RPMI7951 (cell line): ENCODE results near the gene ALG12. TPM values are rescaled to one million over a fixed set of nuclear protein-coding genes. Genes with fewer than 3 reads are reported as not detected.

Experiments
- DNase-seq: peaks from one replicate; pipeline ENCODE4 v3.0.0-alpha.2; 2012; ENCODE audit warnings: low read depth
- total RNA-seq: library from RNA; depleted of rRNA; stranded (reverse); fragments of >200 nt; shearing (Covaris generic); gene quantifications from 2 replicates; pipeline ENCODE4 v1.2.3, GENCODE V29; 2014

The ALG12 gene
- total RNA-seq, 1 experiment from 2014 or later: 18.7 TPM

DNA sequence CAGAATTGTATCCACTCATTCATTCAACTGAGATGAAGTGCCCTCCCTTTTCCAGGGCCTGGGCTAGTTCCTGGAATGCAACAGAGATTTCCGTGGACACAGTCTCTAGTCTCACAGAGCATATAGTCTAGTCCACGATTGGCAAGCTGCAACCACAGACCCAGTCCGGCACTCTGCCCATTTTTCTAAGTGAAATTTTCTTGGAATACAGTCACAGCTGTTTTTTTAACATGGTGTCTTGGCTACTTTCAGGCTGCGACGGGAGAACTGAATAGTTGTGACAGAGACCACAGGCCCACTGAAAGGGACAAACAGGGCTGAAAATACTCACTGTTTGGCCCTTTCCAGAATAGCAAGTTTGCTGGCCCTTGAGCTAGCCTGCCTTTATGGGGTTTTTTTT lies 29.2 kb downstream of the ALG12 start:
- DNase-seq: no peak

DNA sequence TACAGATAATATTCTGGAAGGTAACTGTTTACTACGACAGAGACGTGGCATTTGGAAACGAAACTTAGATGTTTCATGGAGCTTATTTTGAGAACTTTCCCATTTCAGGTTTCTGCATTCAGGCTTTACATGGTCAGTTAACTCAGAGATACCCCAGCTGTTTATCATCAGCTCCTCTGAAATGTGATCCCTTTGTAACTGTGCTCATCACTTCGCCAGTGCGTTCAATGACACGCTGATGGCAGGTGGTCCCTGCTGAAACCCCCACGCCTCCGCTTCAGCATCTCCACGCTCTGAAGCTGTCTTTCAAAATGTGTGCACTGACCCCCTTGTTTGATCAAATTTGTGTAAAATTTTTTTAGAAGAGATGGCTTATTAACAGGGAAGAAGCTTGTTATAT lies 30.5 kb downstream of the ALG12 start:
- no peak for DNase-seq

DNA sequence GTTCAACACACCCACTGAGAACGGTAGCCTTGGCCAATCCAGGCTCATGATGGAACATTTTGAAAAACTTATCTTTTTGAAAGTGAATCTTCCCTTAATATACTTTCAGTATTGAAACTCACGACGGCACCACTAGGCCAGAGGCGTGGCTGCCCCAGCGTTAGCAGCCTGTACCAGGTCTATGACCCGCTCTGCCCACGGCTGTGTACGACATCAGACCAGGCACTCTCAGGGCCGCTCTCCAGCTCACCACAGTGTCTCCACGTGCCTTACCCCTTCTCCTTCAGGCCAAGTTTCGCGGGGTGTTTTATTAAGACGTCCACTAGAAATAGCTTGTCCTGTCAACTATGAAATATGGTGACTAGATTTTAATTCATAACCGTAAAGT lies 31.2 kb downstream of the ALG12 start:
- no peak for DNase-seq

DNA sequence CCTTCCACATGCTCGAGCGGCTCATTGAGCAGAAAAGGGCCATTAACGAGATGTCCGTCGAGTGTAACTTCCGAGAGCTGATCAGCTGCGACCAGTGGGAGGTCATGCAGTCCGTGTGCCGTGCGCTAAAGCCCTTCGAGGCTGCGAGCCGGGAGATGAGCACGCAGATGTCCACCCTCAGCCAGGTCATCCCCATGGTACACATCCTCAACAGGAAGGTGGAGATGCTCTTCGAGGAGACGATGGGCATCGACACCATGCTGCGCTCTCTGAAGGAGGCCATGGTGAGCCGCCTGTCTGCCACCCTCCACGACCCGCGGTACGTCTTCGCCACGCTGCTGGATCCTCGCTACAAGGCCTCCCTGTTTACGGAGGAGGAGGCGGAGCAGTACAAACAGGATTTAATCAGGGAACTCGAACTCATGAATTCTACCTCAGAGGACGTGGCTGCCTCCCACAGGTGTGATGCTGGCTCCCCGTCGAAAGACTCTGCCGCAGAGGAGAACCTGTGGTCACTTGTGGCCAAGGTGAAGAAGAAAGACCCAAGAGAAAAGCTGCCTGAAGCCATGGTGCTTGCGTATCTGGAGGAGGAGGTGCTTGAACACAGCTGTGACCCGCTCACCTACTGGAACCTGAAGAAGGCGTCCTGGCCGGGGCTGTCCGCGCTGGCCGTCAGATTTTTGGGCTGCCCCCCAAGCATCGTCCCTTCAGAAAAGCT lies 31.7 kb downstream of the ALG12 start:
- DNase-seq: no peak

DNA sequence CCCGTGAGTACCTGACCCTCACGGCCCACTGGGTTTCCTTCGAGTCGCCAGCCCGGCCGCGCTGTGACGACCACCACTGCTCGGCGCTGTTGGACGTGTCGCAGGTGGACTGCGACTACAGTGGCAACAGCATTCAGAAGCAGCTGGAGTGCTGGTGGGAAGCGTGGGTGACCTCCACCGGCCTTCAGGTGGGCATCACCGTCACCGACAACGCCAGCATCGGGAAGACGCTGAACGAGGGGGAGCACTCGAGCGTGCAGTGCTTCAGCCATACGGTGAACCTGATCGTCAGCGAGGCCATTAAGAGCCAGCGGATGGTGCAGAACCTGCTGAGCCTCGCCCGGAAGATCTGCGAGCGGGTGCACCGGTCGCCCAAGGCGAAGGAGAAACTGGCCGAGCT lies 32.4 kb downstream of the ALG12 start:
- DNase-seq: no peak

DNA sequence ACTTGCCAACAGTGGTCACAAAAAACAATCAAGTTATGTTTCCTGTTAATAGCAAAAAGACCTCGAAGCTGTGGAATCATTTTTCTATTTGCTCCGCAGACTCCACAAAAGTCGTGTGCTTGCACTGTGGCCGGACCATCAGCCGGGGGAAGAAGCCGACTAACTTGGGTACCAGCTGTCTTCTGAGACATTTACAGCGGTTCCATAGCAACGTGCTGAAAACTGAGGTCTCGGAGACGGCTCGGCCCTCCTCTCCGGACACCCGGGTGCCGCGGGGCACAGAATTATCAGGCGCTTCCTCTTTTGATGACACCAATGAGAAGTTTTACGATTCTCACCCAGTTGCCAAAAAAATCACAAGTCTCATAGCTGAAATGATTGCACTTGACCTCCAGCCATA lies 33.0 kb downstream of the ALG12 start:
- DNase-seq: no peak

DNA sequence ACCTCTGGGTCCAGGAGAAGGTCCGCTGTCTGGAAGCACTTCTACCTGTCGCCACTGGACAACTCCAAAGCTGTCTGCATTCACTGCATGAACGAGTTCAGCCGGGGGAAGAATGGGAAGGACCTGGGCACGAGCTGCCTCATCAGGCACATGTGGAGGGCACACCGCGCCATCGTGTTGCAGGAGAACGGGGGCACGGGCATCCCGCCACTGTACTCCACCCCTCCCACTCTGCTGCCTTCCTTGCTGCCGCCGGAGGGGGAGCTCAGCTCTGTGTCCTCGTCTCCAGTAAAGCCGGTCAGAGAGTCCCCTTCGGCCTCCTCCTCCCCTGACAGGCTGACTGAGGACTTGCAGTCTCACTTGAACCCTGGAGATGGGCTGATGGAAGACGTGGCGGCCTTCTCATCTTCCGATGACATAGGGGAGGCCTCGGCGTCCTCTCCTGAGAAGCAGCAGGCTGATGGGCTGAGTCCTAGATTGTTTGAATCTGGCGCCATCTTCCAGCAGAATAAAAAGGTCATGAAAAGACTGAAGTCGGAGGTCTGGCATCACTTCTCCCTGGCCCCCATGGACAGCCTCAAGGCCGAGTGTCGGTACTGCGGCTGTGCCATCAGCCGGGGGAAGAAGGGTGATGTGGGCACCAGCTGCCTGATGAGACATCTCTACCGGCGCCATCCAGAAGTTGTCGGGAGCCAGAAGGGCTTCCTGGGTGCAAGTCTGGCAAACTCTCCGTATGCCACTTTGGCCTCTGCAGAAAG lies 33.6 kb downstream of the ALG12 start:
- no peak for DNase-seq

DNA sequence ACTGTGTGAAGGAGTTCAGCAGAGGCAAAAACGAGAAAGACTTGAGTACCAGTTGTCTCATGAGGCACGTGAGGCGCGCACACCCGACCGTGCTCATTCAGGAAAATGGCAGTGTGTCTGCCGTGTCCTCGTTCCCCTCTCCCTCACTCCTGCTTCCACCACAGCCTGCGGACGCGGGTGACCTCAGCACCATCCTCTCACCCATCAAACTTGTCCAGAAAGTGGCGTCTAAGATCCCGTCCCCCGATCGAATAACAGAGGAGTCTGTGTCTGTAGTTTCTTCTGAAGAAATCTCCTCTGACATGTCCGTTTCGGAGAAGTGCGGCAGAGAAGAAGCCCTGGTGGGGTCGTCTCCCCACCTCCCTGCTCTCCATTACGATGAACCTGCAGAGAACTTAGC lies 34.2 kb downstream of the ALG12 start:
- no peak for DNase-seq

DNA sequence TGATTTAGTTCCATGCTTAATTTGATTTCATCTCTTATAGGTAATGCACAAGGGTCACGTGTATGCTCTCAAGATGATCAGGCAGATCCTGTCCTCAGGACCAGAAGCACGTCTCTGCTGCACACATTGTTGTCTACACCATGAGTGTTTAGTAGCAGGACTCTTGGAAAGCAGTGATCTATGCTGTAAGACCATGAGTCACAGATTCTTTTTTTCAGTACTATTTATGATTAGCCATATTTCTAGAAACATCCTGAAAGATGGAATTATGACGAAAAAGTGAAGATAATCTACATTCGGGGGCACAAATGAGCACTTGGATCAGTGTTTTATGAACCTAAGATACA lies 35.0 kb downstream of the ALG12 start:
- DNase-seq: no peak

DNA sequence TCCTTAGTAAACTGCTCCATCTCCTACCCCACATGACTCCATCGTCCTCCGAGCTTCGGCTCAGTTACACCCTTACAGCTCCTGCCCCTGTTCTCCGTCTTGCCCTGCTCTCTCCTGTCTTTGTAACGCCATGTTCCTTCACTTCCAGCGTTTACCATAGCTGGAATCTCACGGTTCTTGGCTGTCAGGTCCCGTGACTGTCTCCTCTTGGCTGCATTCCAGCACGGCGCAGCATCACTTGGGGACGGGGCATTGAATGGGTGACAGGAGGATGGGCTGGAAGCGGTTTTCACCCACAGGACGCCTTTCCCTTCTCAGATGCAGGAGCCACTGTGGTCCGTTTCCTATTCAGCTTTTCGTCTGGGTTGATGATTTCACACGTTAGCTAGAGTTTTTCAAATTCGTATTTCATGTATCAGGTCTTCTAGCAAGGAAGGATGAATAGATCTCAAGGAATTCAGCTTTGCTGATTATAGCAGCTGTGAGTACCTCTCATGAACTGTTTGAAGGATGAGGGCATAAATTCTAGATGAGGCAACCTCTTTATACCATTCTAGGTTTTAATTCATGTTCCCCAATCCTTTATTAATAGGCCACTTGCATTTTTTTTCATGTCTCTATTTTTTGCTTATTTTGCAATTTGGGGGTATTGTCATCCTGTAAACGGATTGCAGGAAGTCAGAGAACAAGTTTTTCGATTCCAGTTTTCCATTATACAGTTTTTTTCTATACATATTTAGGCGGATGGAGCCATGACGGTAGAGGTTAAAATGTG lies 35.5 kb downstream of the ALG12 start:
- no peak for DNase-seq

DNA sequence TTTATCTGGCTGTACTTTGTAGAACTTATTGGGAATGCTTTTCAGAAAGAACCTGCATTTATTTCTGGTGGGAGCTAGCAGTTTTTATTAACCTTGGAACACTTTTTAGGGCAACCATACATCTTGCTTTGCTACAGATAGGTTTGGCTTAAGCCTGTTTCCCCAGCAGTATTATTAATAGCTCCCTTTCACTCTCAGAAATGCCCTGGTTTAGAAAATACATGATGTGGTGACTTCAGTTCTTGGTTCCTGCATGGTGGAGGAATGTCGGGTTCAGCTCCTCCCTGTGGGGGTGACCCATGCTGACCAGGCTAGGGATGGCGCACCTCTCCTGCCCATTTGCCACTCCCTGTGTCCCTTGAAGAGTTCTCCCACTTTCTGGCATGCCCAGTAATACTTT lies 36.4 kb downstream of the ALG12 start:
- DNase-seq: no peak

DNA sequence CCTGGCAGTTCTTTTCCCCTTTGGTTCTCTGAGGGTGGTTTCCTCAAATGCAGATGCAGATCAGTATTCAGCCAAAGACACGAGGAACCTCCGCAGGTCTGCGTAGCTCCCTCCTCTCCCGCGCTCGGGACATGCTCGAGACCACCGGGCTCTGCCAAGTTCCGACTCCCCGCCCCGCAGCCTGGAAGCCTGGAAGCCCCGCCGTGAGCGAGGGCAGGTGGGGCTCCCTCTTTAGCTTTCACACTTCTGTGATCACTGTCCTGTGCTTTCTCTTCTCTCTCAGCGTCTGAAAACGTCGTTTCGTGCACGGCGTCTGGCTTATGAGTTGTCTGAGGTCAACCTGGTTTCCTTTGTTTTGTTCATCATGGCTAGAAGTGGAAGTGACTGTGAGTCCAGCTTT lies 38.0 kb downstream of the ALG12 start:
- DNase-seq: no peak

DNA sequence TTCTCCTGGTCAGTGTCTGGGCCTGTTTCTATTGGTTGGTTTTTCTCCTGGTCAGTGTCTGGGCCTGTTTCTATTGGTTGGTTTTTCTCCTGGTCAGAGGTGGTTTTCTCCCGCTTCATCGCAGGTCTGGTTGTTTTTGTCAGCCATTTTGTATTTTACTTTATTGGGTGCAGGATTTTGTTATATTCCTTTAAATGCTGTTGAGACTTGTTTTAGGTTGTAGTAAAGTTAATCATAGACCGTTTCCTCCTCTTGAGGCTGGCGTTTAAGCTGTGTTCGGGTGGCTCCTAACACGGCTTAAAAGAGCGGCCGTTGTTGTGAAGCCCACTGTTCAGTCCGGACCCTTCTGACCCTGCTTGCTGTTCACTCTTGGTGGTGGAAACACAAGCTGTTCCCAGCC lies 38.4 kb downstream of the ALG12 start:
- no peak for DNase-seq

DNA sequence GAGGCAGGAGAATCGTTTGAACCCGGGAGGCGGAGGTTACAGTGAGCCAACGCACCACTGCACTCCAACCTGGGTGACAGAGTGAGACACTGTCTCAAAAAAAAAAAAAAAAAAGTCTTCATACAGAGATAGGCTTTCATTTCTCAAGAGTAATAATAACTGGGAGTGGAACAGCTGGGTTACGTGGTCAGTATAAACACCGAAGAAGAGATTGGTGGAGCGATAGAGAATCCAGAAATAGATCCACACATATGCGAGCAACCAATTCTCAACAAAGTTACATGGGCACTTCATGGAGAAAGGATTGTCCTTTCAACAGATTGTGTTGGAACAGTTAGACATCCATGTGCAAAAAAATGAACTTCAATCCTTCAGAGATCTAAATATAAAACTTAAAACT lies 40.0 kb downstream of the ALG12 start:
- DNase-seq: no peak

DNA sequence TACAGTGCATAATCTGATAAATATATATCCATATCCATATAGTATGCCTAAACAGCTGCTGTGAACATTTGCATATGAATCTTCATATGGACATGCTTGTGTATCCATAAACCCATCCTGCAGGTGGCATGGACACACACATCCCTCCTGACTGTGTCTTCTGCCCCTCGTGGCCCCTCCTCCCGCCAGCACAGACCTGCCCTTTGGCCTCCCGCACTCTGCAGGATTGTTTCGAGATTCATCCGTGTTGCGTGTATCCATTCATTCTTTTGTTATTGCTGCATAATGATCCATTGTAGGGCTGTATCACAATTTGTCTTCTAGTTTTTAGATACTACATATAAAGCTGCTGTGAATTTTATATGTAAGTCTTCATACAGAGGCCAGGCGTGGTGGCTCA lies 40.6 kb downstream of the ALG12 start:
- DNase-seq: no peak

DNA sequence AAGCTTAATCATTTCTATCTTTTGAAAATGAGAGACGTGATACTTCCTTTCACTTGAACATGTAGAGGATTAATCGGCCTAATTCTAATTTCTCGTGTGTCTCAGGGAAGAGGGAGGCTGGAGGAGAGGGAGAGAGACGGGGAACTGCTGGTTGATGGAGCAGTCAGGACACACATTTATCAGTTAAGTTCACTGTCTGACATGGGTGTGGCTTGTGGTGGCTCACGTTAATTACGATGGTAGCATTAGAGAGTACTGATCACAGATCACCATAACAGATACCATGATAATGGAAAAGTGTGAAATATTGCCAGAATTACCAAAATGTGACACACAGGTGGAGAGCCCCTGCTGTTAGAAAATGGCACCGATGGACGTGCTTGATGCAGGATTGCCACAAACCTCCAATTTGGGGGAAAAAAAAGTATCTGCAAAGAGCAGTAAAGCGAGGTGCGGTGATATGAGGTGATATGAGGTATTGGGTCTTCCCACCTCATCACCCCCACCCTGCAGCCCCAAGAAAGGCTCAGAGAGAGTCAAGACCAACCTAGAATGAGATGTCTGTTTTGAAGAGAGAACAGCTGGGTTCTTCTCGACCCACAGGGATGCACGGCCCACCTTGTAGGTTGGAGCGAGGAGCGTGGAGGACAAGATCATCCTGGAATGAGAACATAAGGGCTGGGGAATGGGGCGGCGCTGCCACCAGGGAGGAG lies 44.9 kb downstream of the ALG12 start:
- no peak for DNase-seq

DNA sequence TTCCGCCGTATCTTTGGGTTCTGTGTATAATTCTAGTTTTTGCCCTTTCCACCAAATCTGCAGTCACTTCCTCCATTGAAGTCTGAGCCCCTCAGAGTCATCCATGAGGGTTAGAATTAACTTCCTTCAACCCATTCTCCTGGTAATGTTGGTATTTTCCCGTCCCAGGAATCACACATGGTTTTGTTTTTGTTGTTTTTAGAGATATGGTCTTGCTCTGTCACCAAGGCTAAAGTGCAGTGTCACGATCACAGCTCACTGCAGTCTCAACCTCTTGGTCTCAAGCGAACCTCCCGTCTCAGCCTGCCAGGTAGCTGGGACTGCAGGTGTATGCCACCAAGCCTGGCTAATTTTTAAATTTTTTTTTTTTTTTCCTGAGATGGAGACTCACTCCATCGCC lies 45.9 kb downstream of the ALG12 start:
- DNase-seq: no peak

DNA sequence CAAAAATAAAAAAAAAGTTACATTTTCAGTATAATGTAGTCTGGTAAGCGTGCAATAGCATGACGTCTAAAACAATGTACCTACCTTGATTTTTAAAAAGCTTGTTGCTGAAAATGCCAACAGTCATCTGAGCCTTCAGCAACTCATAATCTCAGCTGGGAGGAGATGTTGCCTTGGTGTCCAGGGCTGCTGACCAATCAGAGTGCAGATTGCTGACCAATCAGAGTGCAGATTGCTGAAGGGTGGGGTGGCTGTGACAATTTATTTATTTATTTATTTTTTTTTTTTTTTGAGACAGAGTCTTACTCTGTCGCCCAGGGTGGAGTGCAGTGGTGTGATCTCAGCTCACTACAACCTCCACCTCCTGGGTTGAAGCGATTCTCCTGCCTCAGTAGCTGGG lies 46.8 kb downstream of the ALG12 start:
- DNase-seq: no peak

DNA sequence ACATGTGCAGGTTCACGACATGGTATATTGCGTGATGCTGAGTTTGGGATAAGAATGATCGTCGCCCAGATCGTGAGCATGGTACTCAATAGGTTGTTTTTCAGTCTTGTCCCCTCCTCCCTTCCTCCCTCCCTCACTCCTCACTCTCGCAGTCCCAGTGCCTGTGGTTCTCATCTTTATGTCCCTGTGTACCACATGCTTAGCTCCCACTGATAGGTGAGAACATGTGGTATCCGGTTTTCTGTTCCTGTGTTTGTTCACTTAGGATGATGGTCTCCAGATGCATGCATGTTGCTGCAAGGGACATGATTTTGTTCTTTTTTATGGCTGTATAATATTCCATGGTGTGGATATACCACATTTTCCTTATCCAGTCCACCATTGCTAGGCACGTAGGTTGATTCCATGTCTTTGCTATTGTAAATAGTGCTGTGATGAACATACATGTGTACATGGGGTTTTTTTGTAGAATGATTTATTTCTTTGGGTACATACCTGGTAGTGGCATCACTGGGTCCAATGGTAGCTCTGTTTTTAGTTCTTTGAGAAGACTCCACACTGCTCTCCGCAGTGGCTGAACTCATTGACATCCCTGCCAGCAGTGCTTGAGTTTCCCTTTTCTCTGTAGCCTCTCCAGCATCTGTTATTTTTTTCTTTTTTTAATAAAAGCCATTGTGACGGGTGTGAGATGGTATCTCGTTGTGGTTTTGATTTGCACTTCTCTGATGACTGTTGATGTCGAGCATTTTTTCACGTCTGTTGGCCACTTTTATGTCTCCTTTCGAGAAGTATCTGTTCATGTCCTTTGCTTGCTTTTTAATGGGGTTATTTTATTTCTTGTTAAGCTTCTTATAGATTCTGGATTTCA lies 48.2 kb downstream of the ALG12 start:
- DNase-seq: no peak

DNA sequence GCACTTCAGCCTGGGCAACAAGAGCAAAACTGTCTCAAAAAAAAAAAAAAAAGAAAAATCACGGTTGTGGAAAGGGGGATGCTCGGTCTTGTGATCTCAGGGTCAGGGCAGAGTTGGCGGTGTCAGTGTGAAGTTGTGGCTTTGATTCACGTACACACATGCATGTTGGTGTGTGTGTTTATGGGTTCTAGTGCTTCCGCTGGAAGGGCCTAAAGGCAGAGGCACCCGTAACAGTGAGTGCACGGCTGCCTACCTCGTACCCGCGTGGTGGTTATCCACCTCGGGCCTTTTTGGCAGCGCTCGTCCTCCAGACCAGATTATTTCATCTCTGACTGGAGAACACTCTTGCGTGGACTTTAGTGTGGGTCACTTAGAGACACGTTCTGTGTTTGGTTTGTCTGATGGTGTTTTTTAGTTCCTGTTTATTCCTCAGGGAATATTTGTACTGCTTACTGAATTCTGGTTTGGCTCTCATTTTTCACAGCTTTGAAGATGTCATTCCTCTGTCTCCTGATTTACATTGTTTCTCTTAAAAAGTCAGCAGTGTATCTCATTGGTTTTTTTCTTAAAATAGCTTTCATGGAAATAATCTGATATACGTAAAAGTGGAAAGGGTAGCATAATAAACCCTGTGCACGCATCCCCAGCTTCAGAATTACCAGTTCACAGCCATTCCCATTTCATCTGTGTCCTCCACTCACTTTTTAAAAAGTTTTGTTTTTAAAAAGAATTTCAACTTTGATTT lies 49.0 kb downstream of the ALG12 start:
- no peak for DNase-seq
